Loucy (cell line): ENCODE data around the gene SEMA3F.

Experiments used
- CTCF ChIP-seq: fragments of 200-600 bp; sonication (generic); conservative IDR thresholded peaks from 2 replicates; pipeline ENCODE4 v1.5.1; 2014; ENCODE audit warnings: mild to moderate bottlenecking, antibody characterized with exemption, low read length
- EZH2phosphoT487 ChIP-seq: fragments of 200-600 bp; IDR thresholded peaks from 2 replicates; pipeline ENCODE4 v1.6.1; 2018; ENCODE audit warnings: antibody characterized with exemption, mild to moderate bottlenecking, moderate library complexity, borderline replicate concordance

- peak; percentile 87 for TF ChIP-seq CTCF
- TF ChIP-seq EZH2phosphoT487: no peak
These were observed 34.1 kb downstream of the SEMA3F start for GRCh38 chr3:50189274-50189673.
